NCI-H1417 (cell line): ENCODE measurements around the gene HS1BP3.

Source experiments
- DNase-seq, 3 experiments: peaks; one replicate each; lab custom pipeline; 2025; lab: John Stamatoyannopoulos, UW

HS1BP3 gene

DNA sequence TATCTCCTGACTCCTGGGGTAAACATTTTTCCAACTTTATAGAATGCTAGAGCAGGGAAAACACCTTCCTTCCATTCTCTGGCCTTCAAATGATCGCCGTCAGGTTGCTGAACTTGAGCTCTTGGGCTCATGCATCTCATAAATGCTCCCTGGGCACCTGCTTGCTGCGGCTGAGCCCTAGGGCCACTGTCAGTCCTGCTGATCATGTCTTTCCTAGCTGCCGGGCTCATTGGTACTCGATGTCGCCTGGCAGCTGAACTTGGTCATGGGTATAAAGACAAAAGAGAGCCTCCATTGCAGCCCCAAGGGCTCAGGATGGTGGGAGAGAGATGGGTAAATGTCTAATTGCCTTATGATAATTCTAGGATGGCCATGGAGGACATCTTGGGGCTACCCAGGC lies 80.6 kb downstream of the HS1BP3 start:
- no peak for DNase-seq

DNA sequence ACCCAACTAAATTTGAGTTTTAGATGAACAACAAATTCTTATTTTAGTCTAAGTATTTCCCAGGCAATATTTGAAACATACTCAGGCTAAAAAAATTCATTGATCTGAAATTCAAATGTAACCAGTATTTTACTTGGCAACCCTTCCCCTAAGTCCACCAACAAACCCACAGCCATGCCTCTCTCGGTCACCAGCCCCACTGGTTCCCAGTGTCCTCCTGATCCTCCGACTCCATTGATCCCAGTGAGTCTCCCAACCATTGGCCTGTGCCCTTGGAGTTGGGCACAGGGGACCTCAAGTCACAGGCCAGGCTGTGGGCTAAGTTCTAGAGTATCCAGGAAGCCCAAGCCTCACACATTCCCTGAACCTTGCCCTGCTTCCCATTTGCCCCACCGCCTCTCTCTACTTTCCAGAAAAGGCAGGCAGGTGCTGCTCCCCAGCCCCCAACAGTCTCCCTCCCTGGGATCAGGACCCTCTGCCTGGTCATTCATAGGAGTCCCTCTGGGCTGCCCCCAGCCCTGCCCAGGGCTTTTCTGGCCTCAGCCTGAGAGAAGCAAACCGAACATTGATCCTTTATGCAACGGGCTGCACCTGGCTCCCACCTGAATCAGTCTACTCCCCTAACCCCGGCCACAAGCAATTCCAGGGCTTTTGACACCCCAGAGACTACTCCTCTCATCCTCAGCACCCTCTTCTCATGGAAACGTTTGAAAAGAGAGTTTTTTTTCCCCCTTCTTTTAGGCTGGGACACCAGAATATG lies 81.3 kb downstream of the HS1BP3 start:
- no peak for DNase-seq

GRCh38 chr2:20568501-20569463 lies 82.1 kb downstream of the HS1BP3 start:
- DNase-seq = no peak

- DNase-seq = no peak
Observed at GRCh38 chr2:20567926-20568179, 83.0 kb downstream of the HS1BP3 start.
